LoVo (cell line): Measurements from ENCODE around the gene PRRG2.

Experiments
- DNase-seq: peaks from one replicate; pipeline ENCODE4 v3.0.0-alpha.2; 2016; ENCODE audit warnings: low spot score

Gene PRRG2

DNA sequence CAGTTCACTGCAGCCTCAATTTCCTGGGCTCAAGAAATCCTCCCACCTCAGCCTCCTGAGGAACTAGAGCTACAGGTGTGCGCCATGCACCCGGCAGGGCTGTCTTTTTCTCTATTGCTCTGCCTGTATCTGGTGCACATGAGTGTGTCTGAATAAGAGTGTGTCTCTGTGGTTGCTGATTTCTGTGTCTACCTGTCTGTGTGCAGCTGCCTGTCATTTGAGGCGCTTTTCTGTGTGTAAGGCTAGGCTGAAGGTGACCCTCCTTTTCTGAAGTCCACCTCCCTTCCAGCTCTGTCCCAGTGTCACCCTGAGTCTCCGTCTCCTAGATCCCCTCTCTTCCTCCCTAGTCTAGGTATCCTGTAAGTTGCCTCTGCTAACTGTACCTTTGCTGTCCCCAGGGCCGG, 8.4 kb downstream of the PRRG2 start:
- no peak for DNase-seq

DNA sequence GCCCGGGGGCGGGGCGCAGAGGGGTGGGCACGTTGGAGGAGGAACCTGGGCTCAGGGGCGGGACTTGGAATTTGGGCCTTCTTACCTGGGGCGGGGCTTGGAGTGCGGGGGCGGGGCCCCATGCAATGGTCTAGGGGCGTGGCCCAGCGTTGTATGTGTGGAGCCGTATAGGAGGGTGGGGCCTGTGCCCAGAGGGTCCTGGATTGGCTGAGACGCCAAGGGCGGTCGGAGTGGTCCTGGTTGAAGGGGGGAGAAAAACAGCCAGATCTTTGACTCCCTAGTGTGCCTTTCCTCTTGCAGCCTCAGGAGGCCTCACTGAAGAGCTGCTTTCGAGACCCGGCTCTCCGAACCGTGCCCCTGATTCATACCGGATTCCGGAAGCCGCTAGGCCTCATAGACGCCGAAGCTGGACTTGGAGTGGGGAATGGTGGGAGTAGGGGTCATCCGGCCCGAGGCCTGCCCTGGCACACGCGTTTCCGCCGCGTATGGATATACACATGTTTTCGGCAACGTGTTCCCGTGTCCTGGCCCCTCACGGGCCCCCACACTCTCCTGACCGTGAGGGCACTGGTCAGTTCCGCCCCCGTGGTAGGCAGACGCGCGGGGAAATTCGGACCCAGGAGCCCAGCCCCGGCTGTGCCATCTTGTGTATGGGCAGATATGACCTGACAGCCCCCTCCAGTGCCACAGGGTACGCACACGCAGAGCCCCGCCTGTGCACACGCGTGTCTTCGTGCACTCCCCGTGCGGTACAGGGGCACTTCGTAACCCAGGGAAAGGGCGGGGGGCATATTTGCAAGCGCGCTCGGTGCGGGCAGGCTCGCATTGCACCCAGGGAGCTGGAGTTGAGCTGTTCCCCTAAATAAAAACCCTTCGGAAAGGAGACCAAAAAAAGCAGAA, 9.2 kb downstream of the PRRG2 start:
- peak; percentile 95 for DNase-seq

DNA sequence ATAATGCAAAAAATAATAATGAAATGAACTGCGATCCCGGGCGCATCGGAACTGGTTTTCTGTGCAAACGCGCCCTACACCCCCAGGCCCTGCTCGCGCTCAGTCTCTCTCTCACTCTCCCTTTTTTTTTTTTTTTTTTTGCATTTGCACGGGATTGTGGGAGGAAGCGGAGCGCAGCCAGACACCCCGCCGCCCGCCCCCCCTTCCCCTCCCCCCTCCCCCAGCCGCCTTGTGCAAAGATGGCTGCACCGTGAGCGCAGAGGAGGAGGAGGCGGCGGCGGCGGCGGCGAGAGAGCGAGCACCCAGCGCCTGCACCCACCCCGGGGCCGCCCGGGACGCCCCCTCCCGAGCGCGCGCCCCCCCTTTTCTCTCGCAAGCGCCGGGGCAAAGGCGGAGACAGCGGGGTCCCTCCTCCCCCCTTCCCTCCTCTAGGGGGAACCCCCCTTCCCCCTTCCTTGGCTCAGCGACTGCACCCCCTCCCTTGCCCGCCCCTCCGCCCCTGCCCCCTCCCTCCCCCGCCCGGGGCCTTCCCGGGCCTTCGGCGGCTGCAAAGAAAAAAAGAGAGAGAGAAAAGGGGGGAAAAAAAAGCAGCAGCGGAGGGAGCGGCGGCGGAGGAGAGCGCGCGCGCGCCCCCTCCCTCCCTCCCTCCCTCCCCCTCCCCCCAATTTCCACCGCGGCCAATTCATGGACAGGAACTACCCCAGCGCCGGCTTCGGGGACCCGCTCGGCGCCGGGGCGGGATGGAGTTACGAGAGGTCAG, 10.0 kb downstream of the PRRG2 start, which contains the start of gene PRR12:
Gene PRR12 (plus strand): TSS at position 212 of the 760 bp plus-strand sequence. CDS start 473 bp downstream, at position 685.
- peak; percentile 58 for DNase-seq

DNA sequence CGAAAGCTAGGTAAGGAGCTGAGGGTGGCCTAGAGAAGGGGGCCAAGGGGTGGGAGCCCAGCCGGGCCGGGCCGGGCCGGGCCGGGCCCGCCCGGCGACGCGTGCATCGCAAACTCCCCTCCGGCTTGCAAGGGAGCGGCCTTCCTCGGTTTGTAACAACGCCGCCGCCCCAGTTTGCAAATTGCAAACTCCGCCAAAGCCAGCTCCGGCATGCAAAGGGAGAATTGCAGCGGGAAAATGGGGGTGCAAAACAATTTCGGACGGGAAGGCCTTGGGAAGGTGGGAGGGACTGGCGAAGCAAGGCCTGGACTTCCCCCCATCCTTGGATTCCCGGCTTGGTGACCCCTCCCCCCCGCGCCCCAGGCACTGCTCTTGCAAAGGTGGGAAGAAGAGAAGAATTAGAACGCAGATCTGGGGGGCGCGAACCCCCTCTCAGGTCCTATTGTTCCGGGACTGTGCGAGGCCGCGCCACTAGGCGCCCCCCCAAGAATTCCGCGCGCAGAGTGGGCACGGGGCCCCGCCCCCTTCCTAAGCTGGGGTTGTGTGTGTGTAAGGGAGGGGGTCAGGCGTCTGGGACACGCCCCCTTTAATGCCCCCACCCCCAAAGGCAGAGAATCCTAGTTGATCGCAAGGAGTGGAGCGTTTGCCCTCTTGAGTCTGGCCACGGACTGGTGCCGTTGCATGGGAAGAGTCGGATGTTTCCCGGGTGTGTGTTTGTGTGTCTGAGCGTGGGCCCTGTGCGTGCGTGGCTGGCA, 10.8 kb downstream of the PRRG2 start:
- no peak for DNase-seq

DNA sequence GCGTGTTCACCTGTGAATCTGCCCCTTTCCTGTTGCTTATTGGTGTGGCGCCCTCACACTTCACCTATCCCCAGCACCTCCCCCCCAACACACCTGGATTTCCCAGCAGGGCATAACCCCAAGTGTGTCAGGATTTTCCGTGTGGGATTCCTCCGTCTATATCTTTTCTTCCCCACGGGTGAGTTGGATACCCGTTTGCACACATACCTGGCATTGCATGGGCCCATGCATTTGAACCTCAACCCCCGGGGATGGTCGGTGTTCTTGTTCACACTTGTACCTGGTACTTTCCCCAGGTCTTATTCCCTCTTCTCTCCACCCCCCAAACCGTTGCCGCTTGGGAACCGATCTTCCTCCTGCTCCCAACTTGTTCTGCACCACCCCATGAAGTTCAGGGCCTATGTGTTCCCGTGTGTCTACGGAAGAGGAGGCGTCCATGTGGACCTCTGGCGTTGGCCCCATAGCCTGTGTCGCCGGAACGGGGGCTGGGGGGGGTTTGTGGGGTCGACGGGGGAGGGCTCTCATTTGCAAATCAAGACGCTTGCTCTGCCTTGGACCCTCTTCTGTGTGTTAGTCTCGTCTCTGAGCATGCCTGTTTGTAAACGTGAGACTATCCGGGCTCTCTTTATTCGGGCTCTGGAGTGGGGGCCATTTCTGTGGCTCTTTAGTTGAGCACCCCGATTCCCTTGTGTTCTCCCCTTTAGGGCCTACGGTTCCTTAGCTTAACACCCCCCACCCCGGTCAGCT, 11.5 kb downstream of the PRRG2 start:
- DNase-seq, result no peak

DNA sequence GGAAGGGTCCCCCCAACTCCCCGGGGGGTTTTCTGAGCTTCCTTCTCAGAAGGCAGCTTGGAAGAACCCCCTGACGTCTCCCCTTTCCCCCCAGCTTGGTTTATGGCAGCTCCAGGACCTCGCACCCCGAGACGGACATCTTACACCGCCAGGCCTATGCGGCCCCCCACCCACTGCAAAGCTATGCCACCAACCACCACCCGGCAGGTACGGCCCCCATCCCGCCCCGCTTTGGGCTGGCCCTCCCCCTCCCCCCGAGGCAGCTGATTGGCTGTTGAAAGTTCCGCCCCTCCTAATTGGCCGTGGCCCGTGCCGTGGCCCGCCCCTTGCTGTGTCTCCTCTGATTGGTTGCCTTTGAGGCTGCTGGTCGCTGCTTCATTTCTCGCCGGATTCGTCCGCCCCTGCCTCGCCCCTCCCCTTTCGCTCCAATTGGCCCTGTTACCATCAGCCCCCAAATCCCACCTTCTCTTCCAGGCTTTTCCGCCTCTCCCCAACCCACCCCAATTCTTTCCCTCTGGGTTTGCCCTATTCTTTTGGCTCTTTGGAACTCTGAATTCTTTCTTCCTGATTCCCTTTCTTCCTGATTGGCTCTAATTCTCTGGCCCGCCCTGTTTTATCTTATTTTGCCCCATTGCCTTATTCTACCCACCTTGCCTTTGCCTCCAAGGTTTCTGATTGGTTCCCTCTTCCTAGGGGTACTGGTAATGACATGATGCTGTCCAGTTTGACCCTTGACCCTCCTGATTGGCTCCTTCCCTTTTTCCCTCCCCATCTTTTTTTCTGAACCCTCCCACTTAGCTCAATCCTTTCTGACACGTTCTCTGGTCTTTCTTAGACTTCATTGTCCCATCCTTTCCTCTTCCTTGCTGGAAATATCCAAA, 12.4 kb downstream of the PRRG2 start:
- no peak for DNase-seq

DNA sequence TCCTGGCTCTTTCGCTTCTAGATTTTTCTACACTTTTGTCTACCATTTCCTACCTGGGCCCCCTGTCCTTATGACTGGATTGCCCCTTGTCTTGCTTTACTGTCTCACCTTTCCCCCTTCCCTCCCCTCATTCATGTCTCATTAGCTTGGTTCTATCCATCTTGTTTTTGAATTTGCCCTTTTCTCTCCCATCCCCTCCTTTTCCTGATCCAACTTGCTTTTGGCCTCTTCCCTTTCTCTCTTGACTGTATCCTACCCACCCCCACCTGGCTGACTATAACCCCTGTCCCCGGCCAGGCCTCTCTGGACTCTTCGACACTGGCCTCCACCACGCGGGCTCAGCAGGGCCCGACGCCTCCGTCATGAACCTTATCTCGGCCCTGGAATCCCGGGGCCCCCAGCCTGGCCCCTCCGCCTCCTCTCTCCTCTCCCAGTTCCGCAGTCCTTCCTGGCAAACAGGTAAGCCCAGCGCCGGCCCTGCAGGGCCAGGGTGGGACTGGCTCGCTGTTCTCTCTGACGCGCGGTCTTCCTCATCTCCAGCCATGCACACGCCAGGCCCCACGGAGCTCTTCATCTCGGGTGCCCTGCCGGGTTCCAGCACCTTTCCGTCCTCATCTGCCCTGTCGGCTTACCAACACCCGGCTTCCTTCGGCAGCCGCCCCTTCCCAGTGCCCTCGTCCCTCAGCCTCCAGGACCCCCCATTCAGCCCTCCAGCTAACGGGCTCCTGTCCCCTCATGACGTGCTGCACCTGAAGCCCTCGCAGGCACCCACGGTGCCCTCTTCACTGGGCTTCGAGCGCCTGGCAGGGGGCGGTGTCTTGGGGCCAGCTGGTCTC, 13.3 kb downstream of the PRRG2 start:
- no peak for DNase-seq

DNA sequence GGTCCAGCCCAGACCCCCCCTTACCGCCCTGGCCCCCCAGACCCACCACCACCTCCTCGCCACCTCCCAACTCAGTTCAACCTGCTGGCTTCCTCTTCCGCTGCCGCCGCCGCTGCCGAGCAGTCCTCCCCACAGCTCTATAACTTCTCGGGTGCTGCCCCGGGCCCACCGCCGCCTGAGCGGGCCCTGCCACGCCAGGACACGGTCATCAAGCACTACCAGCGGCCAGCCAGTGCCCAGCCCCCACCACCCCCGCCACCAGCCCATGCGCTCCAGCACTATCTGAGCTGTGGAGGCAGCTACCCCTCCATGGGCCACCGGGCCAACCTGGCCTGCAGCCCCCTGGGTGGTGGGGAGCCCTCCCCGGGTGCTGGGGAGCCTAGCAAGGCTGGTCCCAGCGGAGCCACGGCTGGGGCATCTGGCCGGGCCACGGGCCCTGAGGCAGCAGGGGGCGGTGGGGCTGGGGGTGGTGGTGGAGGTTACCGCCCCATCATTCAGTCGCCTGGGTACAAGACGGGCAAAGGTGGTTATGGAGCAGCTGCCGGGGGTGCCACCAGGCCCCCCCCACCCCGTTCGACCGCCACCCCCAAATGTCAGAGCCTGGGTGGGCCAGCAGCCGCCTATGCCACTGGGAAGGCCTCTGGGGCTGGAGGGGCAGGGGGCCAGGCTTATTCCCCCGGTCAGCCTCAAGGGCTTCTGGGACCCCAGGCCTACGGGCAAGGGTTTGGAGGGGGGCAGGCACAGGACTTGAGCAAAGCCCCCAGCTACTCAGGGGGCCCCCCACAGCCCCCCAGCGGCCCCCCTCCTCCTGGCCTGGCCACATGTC, 14.1 kb downstream of the PRRG2 start:
- DNase-seq, result no peak

DNA sequence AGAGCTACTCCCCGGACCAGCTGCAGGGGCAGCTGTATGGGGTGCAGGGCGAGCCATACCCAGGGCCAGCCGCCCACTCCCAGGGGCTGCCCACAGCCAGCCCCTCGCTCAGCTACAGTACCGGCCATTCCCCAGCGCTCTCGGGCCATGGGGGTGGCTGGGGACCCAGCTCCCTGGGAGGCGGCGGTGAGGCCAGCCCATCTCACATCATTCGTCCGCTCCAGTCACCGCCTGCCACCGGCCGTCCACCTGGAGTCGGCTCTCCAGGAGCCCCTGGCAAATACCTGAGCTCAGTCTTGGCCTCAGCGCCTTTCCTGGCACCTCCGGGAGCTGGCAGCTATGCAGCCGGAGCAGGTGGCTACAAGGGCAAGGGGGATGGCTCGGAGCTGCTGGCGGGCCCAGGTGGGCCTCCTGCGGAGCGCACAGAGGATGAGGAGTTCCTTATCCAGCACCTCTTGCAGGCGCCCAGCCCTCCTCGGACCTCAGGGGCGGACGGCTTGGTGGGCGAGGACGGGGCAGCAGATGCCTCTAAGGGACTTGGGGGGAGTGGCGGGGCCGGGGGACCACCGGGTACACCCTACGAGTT, 14.8 kb downstream of the PRRG2 start:
- no peak for DNase-seq

DNA sequence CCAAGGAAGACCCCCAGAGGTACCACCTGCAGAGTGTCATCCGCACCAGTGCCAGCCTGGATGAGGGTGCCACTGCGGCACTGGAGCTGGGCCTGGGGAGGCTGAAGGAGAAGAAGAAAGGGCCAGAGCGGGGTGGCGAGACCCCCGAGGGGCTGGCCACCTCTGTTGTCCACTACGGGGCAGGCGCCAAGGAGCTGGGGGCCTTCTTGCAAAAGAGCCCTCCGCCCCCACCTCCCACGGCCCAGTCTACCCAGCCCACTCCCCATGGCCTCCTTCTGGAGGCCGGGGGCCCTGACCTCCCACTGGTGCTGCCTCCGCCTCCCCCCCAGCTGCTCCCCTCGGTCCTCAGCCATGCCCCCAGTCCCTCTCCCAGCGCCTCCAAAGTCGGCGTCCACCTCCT, 15.3 kb downstream of the PRRG2 start:
- no peak for DNase-seq

DNA sequence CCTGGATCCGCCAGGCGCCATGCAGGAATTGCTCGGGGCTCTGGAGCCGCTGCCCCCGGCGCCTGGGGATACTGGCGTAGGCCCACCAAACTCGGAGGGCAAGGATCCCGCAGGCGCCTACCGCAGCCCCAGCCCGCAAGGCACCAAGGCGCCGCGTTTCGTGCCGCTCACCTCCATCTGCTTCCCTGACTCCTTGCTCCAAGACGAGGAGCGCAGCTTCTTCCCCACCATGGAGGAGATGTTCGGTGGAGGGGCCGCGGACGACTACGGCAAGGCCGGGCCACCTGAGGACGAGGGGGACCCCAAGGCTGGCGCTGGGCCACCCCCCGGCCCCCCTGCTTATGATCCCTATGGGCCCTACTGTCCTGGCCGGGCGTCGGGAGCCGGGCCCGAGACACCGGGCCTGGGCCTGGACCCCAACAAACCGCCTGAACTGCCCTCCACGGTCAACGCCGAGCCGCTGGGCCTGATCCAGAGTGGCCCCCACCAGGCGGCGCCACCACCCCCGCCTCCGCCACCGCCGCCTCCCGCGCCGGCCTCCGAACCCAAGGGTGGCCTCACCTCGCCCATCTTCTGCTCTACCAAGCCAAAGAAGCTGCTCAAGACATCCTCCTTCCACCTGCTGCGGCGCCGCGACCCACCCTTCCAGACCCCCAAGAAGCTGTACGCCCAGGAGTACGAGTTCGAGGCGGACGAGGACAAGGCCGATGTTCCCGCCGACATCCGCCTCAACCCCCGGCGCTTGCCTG, 16.0 kb downstream of the PRRG2 start:
- no peak for DNase-seq

DNA sequence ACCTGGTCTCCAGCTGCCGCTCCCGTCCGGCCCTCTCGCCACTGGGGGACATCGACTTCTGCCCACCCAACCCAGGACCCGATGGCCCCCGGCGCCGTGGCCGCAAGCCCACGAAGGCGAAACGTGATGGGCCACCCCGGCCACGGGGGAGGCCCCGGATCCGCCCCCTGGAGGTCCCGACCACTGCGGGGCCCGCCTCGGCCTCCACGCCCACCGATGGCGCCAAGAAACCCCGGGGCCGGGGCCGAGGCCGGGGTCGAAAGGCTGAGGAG, 16.5 kb downstream of the PRRG2 start:
- DNase-seq, result no peak

DNA sequence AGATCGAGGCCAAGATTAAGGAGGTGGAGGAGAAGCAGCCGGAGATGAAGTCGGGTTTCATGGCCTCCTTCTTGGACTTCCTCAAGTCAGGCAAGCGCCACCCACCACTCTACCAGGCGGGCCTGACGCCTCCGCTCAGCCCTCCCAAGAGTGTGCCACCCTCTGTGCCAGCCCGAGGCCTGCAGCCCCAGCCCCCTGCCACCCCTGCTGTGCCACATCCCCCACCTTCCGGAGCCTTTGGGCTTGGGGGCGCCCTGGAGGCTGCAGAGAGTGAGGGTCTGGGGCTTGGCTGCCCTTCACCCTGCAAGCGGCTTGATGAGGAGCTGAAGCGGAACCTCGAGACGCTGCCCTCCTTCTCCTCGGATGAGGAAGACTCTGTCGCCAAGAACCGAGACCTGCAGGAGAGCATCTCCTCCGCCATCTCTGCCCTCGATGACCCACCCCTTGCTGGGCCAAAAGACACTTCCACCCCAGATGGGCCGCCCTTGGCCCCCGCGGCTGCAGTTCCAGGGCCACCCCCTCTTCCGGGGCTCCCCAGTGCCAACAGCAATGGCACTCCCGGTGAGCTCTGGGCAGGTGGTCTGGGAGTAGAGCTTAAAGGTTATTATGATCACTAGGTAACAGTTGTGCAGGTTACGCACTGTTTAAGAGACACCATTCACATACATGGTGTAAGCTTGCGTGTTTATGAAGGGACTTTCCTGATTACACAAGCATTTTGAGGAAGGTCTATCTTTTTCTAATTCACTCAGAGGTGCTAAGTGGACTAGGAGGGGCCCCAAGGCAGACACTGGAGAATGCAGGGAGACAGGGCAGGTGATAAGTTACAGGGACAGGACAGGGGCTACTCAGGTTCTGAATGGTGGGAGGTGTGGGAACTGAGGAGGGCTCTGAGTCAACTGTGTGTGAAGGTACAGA, 18.5 kb downstream of the PRRG2 start:
- no peak for DNase-seq

DNA sequence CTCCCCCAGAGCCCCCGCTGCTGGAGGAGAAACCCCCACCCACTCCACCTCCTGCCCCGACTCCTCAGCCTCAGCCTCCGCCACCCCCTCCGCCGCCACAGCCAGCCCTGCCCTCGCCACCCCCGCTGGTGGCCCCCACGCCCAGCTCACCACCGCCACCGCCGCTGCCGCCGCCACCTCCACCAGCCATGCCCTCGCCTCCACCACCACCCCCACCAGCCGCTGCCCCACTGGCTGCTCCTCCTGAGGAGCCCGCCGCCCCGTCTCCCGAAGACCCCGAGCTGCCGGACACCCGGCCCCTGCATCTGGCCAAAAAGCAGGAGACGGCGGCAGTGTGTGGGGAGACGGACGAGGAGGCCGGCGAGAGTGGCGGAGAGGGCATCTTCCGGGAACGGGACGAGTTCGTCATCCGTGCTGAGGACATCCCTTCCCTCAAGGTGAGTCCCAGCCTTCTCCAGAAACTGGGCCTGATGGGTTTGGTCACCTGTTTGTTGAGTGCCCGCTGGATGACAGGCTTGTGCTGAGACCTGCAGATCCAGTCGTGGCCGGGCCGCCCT, 20.4 kb downstream of the PRRG2 start:
- no peak for DNase-seq

DNA sequence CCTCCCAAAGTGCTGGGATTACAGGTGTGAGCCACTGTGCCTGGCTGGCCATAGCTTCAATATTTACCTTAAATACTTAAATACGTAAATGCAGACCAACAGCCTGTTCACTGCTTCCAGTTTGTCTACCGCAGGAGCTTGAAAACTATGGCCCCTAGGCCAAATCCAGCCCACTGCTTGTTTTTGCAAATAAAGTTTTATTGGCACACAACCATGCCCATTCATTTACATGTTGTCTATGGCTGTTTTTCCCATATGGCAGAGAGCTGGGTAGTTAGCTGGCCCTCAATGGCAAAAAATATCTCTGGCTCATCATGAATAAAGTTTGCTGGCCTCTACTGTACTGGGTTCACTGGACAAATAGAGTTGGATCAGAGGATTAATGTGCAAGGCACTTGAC, 21.7 kb downstream of the PRRG2 start:
- no peak for DNase-seq

DNA sequence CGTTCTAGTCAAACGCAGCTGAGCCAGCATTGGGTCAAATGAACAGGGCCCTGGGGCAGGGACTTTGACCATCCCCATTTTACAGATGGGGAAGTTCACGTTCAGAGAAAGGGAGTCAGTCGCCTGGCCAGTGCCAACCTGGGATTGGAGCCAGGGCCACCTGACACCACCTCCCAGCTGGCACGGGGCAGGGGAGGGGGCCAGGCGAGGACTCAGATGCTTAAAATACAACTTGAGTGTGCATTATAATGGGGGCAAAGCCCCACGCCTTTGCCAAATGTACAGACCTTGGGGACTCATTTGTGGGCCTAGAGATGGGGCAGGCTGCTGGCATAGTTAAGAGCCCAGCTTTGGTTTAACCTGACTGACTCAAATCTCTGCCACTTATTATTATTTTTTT, 24.5 kb downstream of the PRRG2 start:
- no peak for DNase-seq
